ENCODE data around the gene PCLO. TPM values are rescaled to one million over a fixed set of nuclear protein-coding genes. Genes with fewer than 3 reads are reported as not detected.

PCLO gene
- total RNA-seq, 2 experiments from 2014 or later = 0.35 to 1.4 TPM

DNA sequence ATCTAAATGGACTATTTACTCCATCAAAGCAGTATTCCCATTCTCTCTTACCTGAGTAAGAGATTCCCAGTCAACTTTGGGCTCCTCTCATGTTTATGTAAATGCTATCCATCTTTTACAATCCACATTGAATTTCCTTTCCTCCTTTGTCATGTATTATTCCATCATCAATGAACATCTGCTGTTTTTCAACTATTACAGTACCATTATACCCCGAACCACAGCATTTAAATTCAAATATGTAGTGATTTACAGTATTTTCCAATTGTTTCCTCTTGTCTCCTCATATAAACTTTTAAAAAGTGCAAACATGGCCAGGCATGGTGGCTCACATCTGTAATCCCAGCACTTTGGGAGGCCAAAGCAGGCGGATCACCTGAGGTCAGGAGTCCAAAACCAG, 20.3 kb downstream of the PCLO start:
- H3K9me3 ChIP-seq (ENCODE audit: low read length) = no peaks in the 10 kb centered on the region
- TF ChIP-seq, protein P1, sequence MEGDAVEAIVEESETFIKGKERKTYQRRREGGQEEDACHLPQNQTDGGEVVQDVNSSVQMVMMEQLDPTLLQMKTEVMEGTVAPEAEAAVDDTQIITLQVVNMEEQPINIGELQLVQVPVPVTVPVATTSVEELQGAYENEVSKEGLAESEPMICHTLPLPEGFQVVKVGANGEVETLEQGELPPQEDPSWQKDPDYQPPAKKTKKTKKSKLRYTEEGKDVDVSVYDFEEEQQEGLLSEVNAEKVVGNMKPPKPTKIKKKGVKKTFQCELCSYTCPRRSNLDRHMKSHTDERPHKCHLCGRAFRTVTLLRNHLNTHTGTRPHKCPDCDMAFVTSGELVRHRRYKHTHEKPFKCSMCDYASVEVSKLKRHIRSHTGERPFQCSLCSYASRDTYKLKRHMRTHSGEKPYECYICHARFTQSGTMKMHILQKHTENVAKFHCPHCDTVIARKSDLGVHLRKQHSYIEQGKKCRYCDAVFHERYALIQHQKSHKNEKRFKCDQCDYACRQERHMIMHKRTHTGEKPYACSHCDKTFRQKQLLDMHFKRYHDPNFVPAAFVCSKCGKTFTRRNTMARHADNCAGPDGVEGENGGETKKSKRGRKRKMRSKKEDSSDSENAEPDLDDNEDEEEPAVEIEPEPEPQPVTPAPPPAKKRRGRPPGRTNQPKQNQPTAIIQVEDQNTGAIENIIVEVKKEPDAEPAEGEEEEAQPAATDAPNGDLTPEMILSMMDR (conservative IDR thresholded peaks at IDR 0.05; ENCODE audit: low read length) = no peak
- no peak for TF ChIP-seq EZH2phosphoT487 (IDR thresholded peaks at IDR 0.05; ENCODE audit: borderline replicate concordance, low read depth, low read length)
- no peaks in the 10 kb centered on the region for H3K36me3 ChIP-seq (ENCODE audit: insufficient read depth, low read length)
- H3K4me2 ChIP-seq (ENCODE audit: low read length) = no peak overlapping the region
- no peak for DNase-seq (ENCODE audit: low spot score)
- no peaks in the 10 kb centered on the region for H3K4me1 ChIP-seq (ENCODE audit: insufficient read depth, low read length, poor library complexity, severe bottlenecking)
- CTCF ChIA-PET (ENCODE audit: unreplicated experiment) = no interaction called here
- no peaks in the 10 kb centered on the region for H4K20me1 ChIP-seq (ENCODE audit: insufficient read depth, low read length)
- H2AFZ ChIP-seq (ENCODE audit: low read length) = no peak overlapping the region
- H3K9me2 ChIP-seq (ENCODE audit: insufficient read depth, low read length) = no peaks in the 10 kb centered on the region
- POLR2A ChIA-PET = no interaction called here
- H3K27ac ChIP-seq (ENCODE audit: low read depth, low read length, poor library complexity, severe bottlenecking) = no peak overlapping the region
- intact Hi-C loops (cut with micrococcal nuclease; ENCODE audit: unreplicated experiment) = no loop called here
- BruUV-seq (replicated peaks) = no TSS peak
- H3K79me2 ChIP-seq (ENCODE audit: insufficient read depth, low read depth, low read length) = no peaks in the 10 kb centered on the region
- no peak overlapping the region for H3K4me3 ChIP-seq (ENCODE audit: low read depth, low read length, poor library complexity, severe bottlenecking)

DNA sequence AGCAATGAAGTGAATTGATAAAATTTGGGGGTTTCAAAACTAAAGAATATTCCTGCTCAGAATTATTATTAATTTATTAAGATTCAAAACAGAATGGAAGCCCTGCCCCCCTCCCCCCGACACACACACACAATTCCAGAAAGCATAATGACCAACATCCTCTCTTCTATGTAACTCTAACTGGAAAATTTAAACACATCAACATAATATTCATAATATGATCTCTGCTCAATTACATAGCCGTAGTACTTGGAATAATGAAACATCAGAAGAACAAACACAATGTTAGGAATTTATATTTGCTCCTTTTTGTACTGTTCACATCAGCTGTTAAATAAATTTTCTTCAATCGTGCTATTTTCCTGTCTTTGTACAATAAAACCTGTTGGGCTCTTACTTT, 20.8 kb downstream of the PCLO start:
- Histone ChIP-seq H3K4me2 (ENCODE audit: low read length) (no peak overlapping the region), H3K36me3 (ENCODE audit: insufficient read depth, low read length) (no peaks in the 10 kb centered on the region), H3K79me2 (ENCODE audit: insufficient read depth, low read depth, low read length) (no peaks in the 10 kb centered on the region), H3K9me3 (ENCODE audit: low read length) (no peaks in the 10 kb centered on the region), H3K27ac (ENCODE audit: low read depth, low read length, poor library complexity, severe bottlenecking) (no peak overlapping the region), H4K20me1 (ENCODE audit: insufficient read depth, low read length) (no peaks in the 10 kb centered on the region), H3K9me2 (ENCODE audit: insufficient read depth, low read length) (no peaks in the 10 kb centered on the region), H2AFZ (ENCODE audit: low read length) (no peak overlapping the region), H3K4me1 (ENCODE audit: insufficient read depth, low read length, poor library complexity, severe bottlenecking) (no peaks in the 10 kb centered on the region), H3K4me3 (ENCODE audit: low read depth, low read length, poor library complexity, severe bottlenecking) (no peak overlapping the region)
- intact Hi-C loops (cut with micrococcal nuclease; ENCODE audit: unreplicated experiment) = no loop called here
- DNase-seq (ENCODE audit: low spot score) = no peak
- POLR2A ChIA-PET = no interaction called here
- TF ChIP-seq EZH2phosphoT487 (IDR thresholded peaks at IDR 0.05; ENCODE audit: borderline replicate concordance, low read depth, low read length) = no peak
- TF ChIP-seq, protein P1 (conservative IDR thresholded peaks at IDR 0.05; ENCODE audit: low read length) = no peak
- BruUV-seq (replicated peaks) = no TSS peak
- CTCF ChIA-PET (ENCODE audit: unreplicated experiment) = no interaction called here

DNA sequence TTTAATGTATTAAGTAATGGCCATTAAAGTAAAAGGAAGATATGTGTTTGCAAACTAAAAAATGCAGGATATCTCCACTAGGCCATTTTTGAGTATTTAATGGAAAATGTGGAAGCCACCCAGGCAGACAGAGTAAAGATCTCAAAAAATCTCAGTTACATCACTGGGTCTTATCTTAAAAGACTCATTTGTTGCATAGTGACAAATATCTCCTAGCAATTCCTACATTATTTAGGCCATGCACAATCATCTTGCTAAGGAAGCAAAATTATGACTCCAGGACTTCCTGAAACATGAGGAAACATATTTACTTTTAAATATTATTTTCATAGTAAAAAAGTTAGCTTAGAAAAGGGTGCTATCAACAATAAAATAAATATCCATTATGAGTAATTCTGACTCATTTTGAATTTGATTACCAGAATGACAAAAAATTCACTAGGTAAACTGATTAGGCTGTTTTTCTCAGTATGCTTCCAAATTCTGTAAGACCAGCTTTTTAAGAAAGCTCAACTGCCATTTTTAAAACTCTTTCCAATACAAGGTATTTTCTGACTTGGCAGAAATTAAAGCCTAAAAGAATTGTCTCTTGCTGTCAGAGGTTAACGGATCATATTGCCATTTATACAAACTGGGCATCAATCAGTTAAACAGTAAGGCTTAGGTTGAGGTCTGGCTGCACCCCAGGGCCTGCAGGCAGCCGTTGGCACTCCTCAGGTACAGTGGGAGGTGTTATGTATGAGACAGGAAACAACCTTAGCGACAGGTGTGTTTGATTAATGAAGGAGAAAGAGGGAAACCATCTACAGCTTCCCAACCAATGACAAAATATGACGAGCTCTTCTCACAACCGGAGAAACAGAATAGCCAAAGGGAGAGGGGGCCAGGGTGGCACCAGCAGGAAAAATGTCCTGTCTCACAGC, 31.8 kb downstream of the PCLO start:
- no peaks in the 10 kb centered on the region for H4K20me1 ChIP-seq (ENCODE audit: insufficient read depth, low read length)
- TF ChIP-seq EZH2phosphoT487 (IDR thresholded peaks at IDR 0.05; ENCODE audit: borderline replicate concordance, low read depth, low read length) = no peak
- TF ChIP-seq, protein P1 (conservative IDR thresholded peaks at IDR 0.05; ENCODE audit: low read length) = no peak
- intact Hi-C loops (cut with micrococcal nuclease; ENCODE audit: unreplicated experiment) = no loop called here
- CTCF ChIA-PET (ENCODE audit: unreplicated experiment) = no interaction called here
- POLR2A ChIA-PET = interaction anchor here (1.0 kb wide), 1 partner anchor 20 kb away, joined by 3 read pairs; no protein-coding TSS in a partner anchor
- DNase-seq (ENCODE audit: low spot score) = no peak
- H3K36me3 ChIP-seq (ENCODE audit: insufficient read depth, low read length) = no peaks in the 10 kb centered on the region
- H3K27ac ChIP-seq (ENCODE audit: low read depth, low read length, poor library complexity, severe bottlenecking) = no peak overlapping the region
- H3K4me1 ChIP-seq (ENCODE audit: insufficient read depth, low read length, poor library complexity, severe bottlenecking) = no peaks in the 10 kb centered on the region
- BruUV-seq (replicated peaks) = no TSS peak
- H3K4me3 ChIP-seq (ENCODE audit: low read depth, low read length, poor library complexity, severe bottlenecking) = no peak overlapping the region
- no peak overlapping the region for H3K4me2 ChIP-seq (ENCODE audit: low read length)
- H3K9me2 ChIP-seq (ENCODE audit: insufficient read depth, low read length) = no peaks in the 10 kb centered on the region
- H2AFZ ChIP-seq (ENCODE audit: low read length) = no peak overlapping the region
- H3K9me3 ChIP-seq (ENCODE audit: low read length) = no peaks in the 10 kb centered on the region
- no peaks in the 10 kb centered on the region for H3K79me2 ChIP-seq (ENCODE audit: insufficient read depth, low read depth, low read length)
